Measurements from ENCODE around the gene ACBD6.

Gene ACBD6

DNA sequence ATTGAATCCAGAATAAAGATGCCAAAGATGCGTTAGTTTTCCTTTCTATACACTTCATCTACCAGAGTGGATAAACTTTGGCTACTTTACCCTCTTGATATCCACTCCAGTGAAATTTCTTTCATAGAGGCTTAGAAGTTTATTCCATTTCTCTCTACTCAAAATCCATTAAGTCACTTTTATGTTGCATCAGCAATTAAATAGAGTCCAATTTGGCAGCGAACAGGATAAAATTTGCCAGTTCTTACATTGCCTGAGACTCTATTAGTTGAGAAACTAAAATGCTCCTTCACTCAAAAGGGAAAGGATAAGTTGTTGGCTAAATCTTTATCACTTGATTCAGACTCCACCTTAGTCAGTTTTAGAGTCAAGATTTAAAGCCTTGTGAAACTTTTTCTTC, 57.9 kb downstream of the ACBD6 start:
- TF ChIP-seq, protein P1, sequence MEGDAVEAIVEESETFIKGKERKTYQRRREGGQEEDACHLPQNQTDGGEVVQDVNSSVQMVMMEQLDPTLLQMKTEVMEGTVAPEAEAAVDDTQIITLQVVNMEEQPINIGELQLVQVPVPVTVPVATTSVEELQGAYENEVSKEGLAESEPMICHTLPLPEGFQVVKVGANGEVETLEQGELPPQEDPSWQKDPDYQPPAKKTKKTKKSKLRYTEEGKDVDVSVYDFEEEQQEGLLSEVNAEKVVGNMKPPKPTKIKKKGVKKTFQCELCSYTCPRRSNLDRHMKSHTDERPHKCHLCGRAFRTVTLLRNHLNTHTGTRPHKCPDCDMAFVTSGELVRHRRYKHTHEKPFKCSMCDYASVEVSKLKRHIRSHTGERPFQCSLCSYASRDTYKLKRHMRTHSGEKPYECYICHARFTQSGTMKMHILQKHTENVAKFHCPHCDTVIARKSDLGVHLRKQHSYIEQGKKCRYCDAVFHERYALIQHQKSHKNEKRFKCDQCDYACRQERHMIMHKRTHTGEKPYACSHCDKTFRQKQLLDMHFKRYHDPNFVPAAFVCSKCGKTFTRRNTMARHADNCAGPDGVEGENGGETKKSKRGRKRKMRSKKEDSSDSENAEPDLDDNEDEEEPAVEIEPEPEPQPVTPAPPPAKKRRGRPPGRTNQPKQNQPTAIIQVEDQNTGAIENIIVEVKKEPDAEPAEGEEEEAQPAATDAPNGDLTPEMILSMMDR (IDR thresholded peaks at IDR 0.05) = no peak

GRCh38 chr1:180440335-180440734, 62.0 kb downstream of the ACBD6 start:
- TF ChIP-seq, protein P1 (IDR thresholded peaks at IDR 0.05) = no peak

DNA sequence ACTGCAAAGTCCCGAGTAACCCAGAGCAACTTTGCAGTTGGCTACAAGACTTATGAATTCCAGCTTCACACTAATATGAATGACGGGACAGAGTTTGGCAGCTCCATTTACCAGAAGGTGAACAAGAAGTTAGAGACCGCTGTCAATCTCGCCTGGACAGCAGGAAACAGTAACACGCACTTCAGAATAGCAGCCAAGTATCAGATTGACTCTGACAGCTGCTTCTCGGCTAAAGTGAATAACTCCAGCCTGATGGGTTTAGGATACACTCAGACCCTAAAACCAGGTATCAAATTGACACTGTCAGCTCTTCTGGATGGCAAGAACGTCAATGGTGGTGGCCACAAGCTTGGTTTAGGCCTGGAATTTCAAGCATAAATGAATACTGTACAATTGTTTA, 66.8 kb downstream of the ACBD6 start:
- TF ChIP-seq, protein P1 (IDR thresholded peaks at IDR 0.05) = no peak

GRCh38 chr1:180433873-180434272, 68.5 kb downstream of the ACBD6 start:
- TF ChIP-seq, protein P1 (IDR thresholded peaks at IDR 0.05) = no peak

GRCh38 chr1:180431683-180432082, 70.7 kb downstream of the ACBD6 start:
- TF ChIP-seq, protein P1 (IDR thresholded peaks at IDR 0.05) = no peak

- TF ChIP-seq, protein P1 (IDR thresholded peaks at IDR 0.05) = no peak
These were observed 73.3 kb downstream of the ACBD6 start for GRCh38 chr1:180428782-180429695.

GRCh38 chr1:180425952-180426351, 76.4 kb downstream of the ACBD6 start:
- TF ChIP-seq, protein P1 (IDR thresholded peaks at IDR 0.05) = no peak
